Fibroblast of the aortic adventitia (primary cell): ENCODE measurements around the gene TRIM65. TPM values are rescaled to one million over a fixed set of nuclear protein-coding genes. Genes with fewer than 3 reads are reported as not detected.

Experiments
- DNase-seq: peaks from one replicate; pipeline ENCODE4 v3.0.0-alpha.2; 2010; ENCODE audit warnings: low read depth
- H3K4me3 ChIP-seq: 2 replicates; pipeline ENCODE4 v1.5.1; 2011; ENCODE audit warnings: low read depth, mild to moderate bottlenecking, control low read depth, low read length, moderate library complexity
- CTCF ChIP-seq: IDR thresholded peaks from 2 replicates; pipeline ENCODE4 v1.5.1; 2011; ENCODE audit warnings: mild to moderate bottlenecking, low read length, control low read depth, inconsistent platforms; ENCODE audit not compliant: insufficient read depth
- total RNA-seq: library from RNA; depleted of rRNA; stranded (reverse); fragments of >200 nt; gene quantifications from 2 replicates; pipeline ENCODE4 v1.2.3, GENCODE V29; 2012; ENCODE audit warnings: low replicate concordance

The TRIM65 gene
- total RNA-seq, 1 donor, result 11.4 TPM

- DNase-seq, result no peak
- no peak overlapping the region for H3K4me3 ChIP-seq
- no peak for TF ChIP-seq CTCF
These were observed 5.7 kb upstream of the TRIM65 start for GRCh38 chr17:75902406-75902805.

GRCh38 chr17:75901727-75902126 is 5.0 kb upstream of the TRIM65 start:
- no peak overlapping the region for H3K4me3 ChIP-seq
- no peak for TF ChIP-seq CTCF
- no peak for DNase-seq

- no peak for DNase-seq
- H3K4me3 ChIP-seq, result no peak overlapping the region
- TF ChIP-seq CTCF, result no peak
These were observed 4.2 kb upstream of the TRIM65 start for GRCh38 chr17:75900691-75901533.

GRCh38 chr17:75899767-75900468 is 3.2 kb upstream of the TRIM65 start:
- no peak for TF ChIP-seq CTCF
- no peak for DNase-seq
- no peak overlapping the region for H3K4me3 ChIP-seq

- DNase-seq, result no peak
- H3K4me3 ChIP-seq, result no peak overlapping the region
- no peak for TF ChIP-seq CTCF
These were observed 2.6 kb upstream of the TRIM65 start for GRCh38 chr17:75899353-75899752.

- TF ChIP-seq CTCF, result no peak
- DNase-seq, result no peak
- no peak overlapping the region for H3K4me3 ChIP-seq
These were observed 2.0 kb upstream of the TRIM65 start for GRCh38 chr17:75898791-75899190.
